Neural cell (in vitro differentiated cells): ENCODE results near the gene MCRIP1. TPM values are rescaled to one million over a fixed set of nuclear protein-coding genes. Genes with fewer than 3 reads are reported as not detected.

ENCODE experiments used
- H2AFZ ChIP-seq: fragments of 200-600, 300-800 bp; sonication (generic), shearing (Covaris generic); 2 replicates; pipeline ENCODE4 v1.6.0; 2014; ENCODE audit warnings: low read depth, mild to moderate bottlenecking, antibody characterized with exemption, low read length, moderate library complexity
- H3F3A ChIP-seq: fragments of 200-600 bp; shearing (Covaris generic); 2 replicates; pipeline ENCODE4 v1.6.1; 2016; ENCODE audit warnings: mild to moderate bottlenecking, moderate library complexity, mixed read lengths, antibody characterized with exemption, low read length; ENCODE audit not compliant: insufficient read depth, poor library complexity, severe bottlenecking
- H3K27ac ChIP-seq: fragments of 200-600, 300-800 bp; sonication (generic), shearing (Covaris generic); 2 replicates; pipeline ENCODE4 v1.5.1; 2014; ENCODE audit warnings: mild to moderate bottlenecking, low read length, moderate library complexity
- H3K27me3 ChIP-seq: fragments of 300-800, 200-600 bp; sonication (generic), shearing (Covaris generic); 2 replicates; pipeline ENCODE4 v1.6.0; 2014; ENCODE audit warnings: mild to moderate bottlenecking, low read depth, low read length, moderate library complexity; ENCODE audit not compliant: insufficient read depth
- H3K36me3 ChIP-seq: fragments of 300-800, 200-600 bp; sonication (generic), shearing (Covaris generic); 2 replicates; pipeline ENCODE4 v1.5.1; 2014; ENCODE audit warnings: mild to moderate bottlenecking, antibody characterized with exemption, low read length, moderate library complexity; ENCODE audit not compliant: insufficient read depth
- H3K4me2 ChIP-seq: fragments of 300-800, 200-600 bp; sonication (generic), shearing (Covaris generic); 2 replicates; pipeline ENCODE4 v1.6.0; 2014; ENCODE audit warnings: mild to moderate bottlenecking, low read length
- H3K4me3 ChIP-seq: fragments of 300-800, 200-600 bp; sonication (generic), shearing (Covaris generic); 2 replicates; pipeline ENCODE4 v1.5.1; 2014; ENCODE audit warnings: mild to moderate bottlenecking, low read length, moderate library complexity
- H3K79me2 ChIP-seq: fragments of 200-600 bp; shearing (Covaris generic); replicated peaks from 2 replicates; pipeline ENCODE4 v1.6.0; 2014; ENCODE audit warnings: mild to moderate bottlenecking, low read length, moderate library complexity; ENCODE audit not compliant: insufficient read depth
- H3K9ac ChIP-seq: fragments of 300-800, 200-600 bp; sonication (generic), shearing (Covaris generic); 2 replicates; pipeline ENCODE4 v1.6.1; 2016; ENCODE audit warnings: mild to moderate bottlenecking, low read length, mixed read lengths
- H3K9me2 ChIP-seq: fragments of 200-600 bp; shearing (Covaris generic); 2 replicates; pipeline ENCODE4 v1.6.1; 2016; ENCODE audit warnings: mild to moderate bottlenecking, low read length, mixed read lengths; ENCODE audit not compliant: insufficient read depth
- H3K9me3 ChIP-seq: fragments of 200-600, 300-800 bp; sonication (generic), shearing (Covaris generic); 2 replicates; pipeline ENCODE4 v1.6.1; 2016; ENCODE audit warnings: mild to moderate bottlenecking, mixed run types, low read length, moderate library complexity, mixed read lengths
- H4K20me1 ChIP-seq: fragments of 200-600 bp; shearing (Covaris generic); 2 replicates; pipeline ENCODE4 v1.6.1; 2016; ENCODE audit warnings: mild to moderate bottlenecking, mixed run types; ENCODE audit not compliant: insufficient read depth
- CTCF ChIP-seq: fragments of 450-650 bp; IDR thresholded peaks from 2 replicates; pipeline ENCODE4 v1.5.1; 2014; ENCODE audit warnings: antibody characterized with exemption, mild to moderate bottlenecking, moderate library complexity; ENCODE audit not compliant: poor library complexity, severe bottlenecking
- EP300 ChIP-seq: fragments of 450-650 bp; conservative IDR thresholded peaks from 2 replicates; pipeline ENCODE4 v1.6.1; 2014; ENCODE audit warnings: antibody characterized with exemption, mild to moderate bottlenecking, moderate library complexity; ENCODE audit not compliant: poor library complexity, severe bottlenecking
- EZH2 ChIP-seq: fragments of 200-600, 300-800 bp; shearing (Covaris generic), sonication (generic); IDR thresholded peaks from 2 replicates; pipeline ENCODE4 v1.6.1; 2014; ENCODE audit warnings: antibody characterized with exemption, low read length, borderline replicate concordance, mild to moderate bottlenecking; ENCODE audit not compliant: insufficient read depth, poor library complexity, severe bottlenecking
- MXI1 ChIP-seq: fragments of 450-650 bp; conservative IDR thresholded peaks from 2 replicates; pipeline ENCODE4 v1.6.1; 2014; ENCODE audit warnings: antibody characterized with exemption, mild to moderate bottlenecking; ENCODE audit not compliant: poor library complexity, severe bottlenecking
- POLR2AphosphoS5 ChIP-seq: IDR thresholded peaks from 2 replicates; pipeline ENCODE4 v1.6.1; 2012
- RAD21 ChIP-seq: fragments of 450-650 bp; conservative IDR thresholded peaks from 2 replicates; pipeline ENCODE4 v1.6.1; 2014; ENCODE audit warnings: antibody characterized with exemption, mild to moderate bottlenecking, moderate library complexity
- REST ChIP-seq: IDR thresholded peaks from 2 replicates; pipeline ENCODE4 v1.6.1; 2012; ENCODE audit warnings: borderline replicate concordance
- SMC3 ChIP-seq: fragments of 450-650 bp; conservative IDR thresholded peaks from 2 replicates; pipeline ENCODE4 v1.6.1; 2014; ENCODE audit warnings: antibody characterized with exemption, mild to moderate bottlenecking, moderate library complexity; ENCODE audit not compliant: poor library complexity
- TAF1 ChIP-seq: IDR thresholded peaks from 2 replicates; pipeline ENCODE4 v1.6.1; 2012; ENCODE audit warnings: low read depth
- polyA plus RNA-seq: library from polyadenylated mRNA; depleted of rRNA; stranded (reverse); fragments of >200 nt; gene quantifications from 2 replicates; pipeline ENCODE4 v1.2.3, GENCODE V29; 2014

Gene MCRIP1
- polyA plus RNA-seq, 1 donor from 2014 or later, result 524 TPM

- H3K9me2 ChIP-seq, result no peaks in the 10 kb centered on the region
- no peak for TF ChIP-seq EP300
- no peak for TF ChIP-seq POLR2AphosphoS5
- no peak for TF ChIP-seq CTCF
- no peak for TF ChIP-seq RAD21
- TF ChIP-seq REST, result no peak
- TF ChIP-seq TAF1, result no peak
- TF ChIP-seq EZH2, result no peak
- no peak for TF ChIP-seq MXI1
- TF ChIP-seq SMC3, result no peak
- no peaks in the 10 kb centered on the region for H3K27me3 ChIP-seq
- peak overlapping the region; percentile 97 for H3K4me3 ChIP-seq
- peaks cover 29% of the 10 kb centered on the region for H3K79me2 ChIP-seq
- H3F3A ChIP-seq, result no peaks in the 10 kb centered on the region
- H2AFZ ChIP-seq, result no peak overlapping the region
- H3K9me3 ChIP-seq, result no peaks in the 10 kb centered on the region
- H3K27ac ChIP-seq, result peak overlapping the region; percentile 77
- H3K36me3 ChIP-seq, result no peaks in the 10 kb centered on the region
- peak overlapping the region; percentile 98 for H3K9ac ChIP-seq
- H4K20me1 ChIP-seq, result peaks cover 4% of the 10 kb centered on the region
- H3K4me2 ChIP-seq, result peak overlapping the region; percentile 80
Observed at GRCh38 chr17:81833921-81834830, 1.1 kb upstream of the MCRIP1 start.

- no peaks in the 10 kb centered on the region for H3K36me3 ChIP-seq
- no peaks in the 10 kb centered on the region for H3K9me2 ChIP-seq
- peaks cover 10% of the 10 kb centered on the region for H4K20me1 ChIP-seq
- no peaks in the 10 kb centered on the region for H3K27me3 ChIP-seq
- peaks cover 29% of the 10 kb centered on the region for H3K79me2 ChIP-seq
- no peaks in the 10 kb centered on the region for H3F3A ChIP-seq
- peak overlapping the region; percentile 99 for H3K4me3 ChIP-seq
- no peaks in the 10 kb centered on the region for H3K9me3 ChIP-seq
- TF ChIP-seq CTCF, result no peak
- H3K27ac ChIP-seq, result peak overlapping the region; percentile 45
- H3K9ac ChIP-seq, result peak overlapping the region; percentile 84
- no peak overlapping the region for H2AFZ ChIP-seq
- H3K4me2 ChIP-seq, result peak overlapping the region; percentile 97
Observed at GRCh38 chr17:81832608-81833159, 407 bp downstream of the MCRIP1 start.
